HUES6 (cell line): ENCODE measurements around the gene GBA2.

Source experiments
- H3K27ac ChIP-seq: 2 replicates; pipeline ENCODE4 v1.7.0; 2013; ENCODE audit warnings: low read depth, mild to moderate bottlenecking, low read length, inconsistent platforms
- H3K27me3 ChIP-seq: 2 replicates; pipeline ENCODE4 v1.6.1; 2013; ENCODE audit warnings: low read length; ENCODE audit not compliant: control insufficient read depth, insufficient read depth
- H3K36me3 ChIP-seq: 2 replicates; pipeline ENCODE4 v1.6.1; 2013; ENCODE audit warnings: low read length; ENCODE audit not compliant: control insufficient read depth, insufficient read depth
- H3K4me1 ChIP-seq: 2 replicates; pipeline ENCODE4 v1.6.1; 2013; ENCODE audit warnings: low read length; ENCODE audit not compliant: control insufficient read depth, insufficient read depth
- H3K4me3 ChIP-seq: 2 replicates; pipeline ENCODE4 v1.5.1; 2013; ENCODE audit warnings: low read depth, low read length
- H3K9ac ChIP-seq: one replicate; pipeline ENCODE4 v1.6.1; 2013; ENCODE audit warnings: mild to moderate bottlenecking, low read length
- H3K9me3 ChIP-seq: 2 replicates; pipeline ENCODE4 v1.6.1; 2013; ENCODE audit warnings: low read depth, low read length; ENCODE audit not compliant: control insufficient read depth, insufficient read depth

GBA2 gene

GRCh38 chr9:35766997-35767396 is 18.0 kb upstream of the GBA2 start:
- Histone ChIP-seq H3K27me3 (no peaks in the 10 kb centered on the region), H3K9me3 (no peaks in the 10 kb centered on the region), H3K36me3 (no peaks in the 10 kb centered on the region), H3K27ac (no peak overlapping the region), H3K4me3 (no peak overlapping the region), H3K4me1 (no peaks in the 10 kb centered on the region), H3K9ac (no peak overlapping the region)

GRCh38 chr9:35763803-35764202 is 14.8 kb upstream of the GBA2 start:
- no peaks in the 10 kb centered on the region for H3K9me3 ChIP-seq
- no peak overlapping the region for H3K27ac ChIP-seq
- H3K4me1 ChIP-seq = no peaks in the 10 kb centered on the region
- H3K27me3 ChIP-seq = no peaks in the 10 kb centered on the region
- no peak overlapping the region for H3K4me3 ChIP-seq
- H3K9ac ChIP-seq = no peak overlapping the region
- peaks cover 4% of the 10 kb centered on the region; the same call in 1 of the 2 replicates for H3K36me3 ChIP-seq

DNA sequence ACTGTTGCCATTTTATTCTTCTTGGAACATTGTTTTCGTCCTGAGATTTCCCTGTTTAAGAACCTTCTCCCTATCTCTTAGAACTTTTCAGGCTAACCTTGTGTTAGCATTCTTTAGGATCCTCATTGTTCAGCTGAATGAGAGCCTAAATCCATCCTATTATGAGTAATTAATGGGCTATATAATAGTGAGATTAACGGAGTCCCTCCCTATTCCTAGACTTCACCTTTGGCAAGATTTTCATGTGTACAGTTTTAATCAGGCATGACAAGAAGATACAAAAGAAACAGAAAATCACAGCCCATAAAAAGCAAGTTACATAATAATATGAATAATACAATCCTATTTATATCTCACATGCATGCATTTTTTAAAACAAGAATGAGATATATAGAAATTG is 14.2 kb upstream of the GBA2 start:
- Histone ChIP-seq H3K4me1 (no peaks in the 10 kb centered on the region), H3K27me3 (no peaks in the 10 kb centered on the region), H3K9me3 (no peaks in the 10 kb centered on the region), H3K4me3 (no peak overlapping the region), H3K9ac (no peak overlapping the region), H3K36me3 (peaks cover 4% of the 10 kb centered on the region; the same call in 1 of the 2 replicates), H3K27ac (no peak overlapping the region)

DNA sequence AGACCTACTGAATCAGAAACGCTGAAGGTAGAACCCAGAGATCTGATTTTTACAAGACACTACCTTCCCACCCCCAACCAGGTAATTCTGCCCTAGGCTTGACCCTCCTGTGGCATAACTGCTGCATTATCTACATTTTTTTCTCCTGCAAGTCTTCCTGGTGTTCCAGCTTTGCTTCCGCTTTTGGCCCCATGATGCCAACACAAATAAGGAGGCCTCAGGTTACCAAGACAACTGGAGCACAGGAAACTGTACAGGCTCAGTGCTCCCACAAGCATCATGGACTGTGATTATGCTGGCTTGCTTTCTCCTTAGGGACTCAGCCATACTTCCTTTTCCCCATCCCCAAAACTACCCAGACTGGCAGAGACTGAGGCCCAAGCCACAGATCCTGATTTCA is 11.6 kb upstream of the GBA2 start:
- Histone ChIP-seq H3K9ac (no peak overlapping the region), H3K9me3 (no peaks in the 10 kb centered on the region), H3K4me1 (peaks cover 4% of the 10 kb centered on the region; the same call in 1 of the 2 replicates), H3K27ac (no peak overlapping the region), H3K36me3 (peaks cover 4% of the 10 kb centered on the region; the same call in 1 of the 2 replicates), H3K4me3 (no peak overlapping the region), H3K27me3 (no peaks in the 10 kb centered on the region)

DNA sequence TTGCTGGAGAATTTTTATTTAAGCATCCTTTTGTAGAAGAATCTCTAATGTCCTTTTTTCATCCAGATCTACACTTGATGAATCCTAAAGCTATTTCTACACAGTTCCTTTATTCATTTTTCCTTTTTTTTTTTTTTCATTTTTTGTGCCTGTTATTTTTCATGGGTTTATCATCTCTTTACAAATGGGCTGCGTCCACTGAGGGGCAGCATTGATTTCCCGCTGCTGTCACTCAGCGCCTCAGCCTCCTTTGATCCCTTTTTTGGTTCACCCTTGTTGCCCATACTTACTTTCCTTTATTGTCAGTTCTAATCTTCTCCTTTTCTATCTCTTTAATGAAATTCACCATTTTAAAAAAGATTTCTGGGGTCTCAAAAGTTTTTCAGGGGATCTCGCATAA is 10.8 kb upstream of the GBA2 start:
- H3K4me3 ChIP-seq = no peak overlapping the region

GRCh38 chr9:35758475-35759050 is 9.5 kb upstream of the GBA2 start:
- Histone ChIP-seq H3K4me3 (no peak overlapping the region), H3K4me1 (peaks cover 4% of the 10 kb centered on the region; the same call in 1 of the 2 replicates), H3K27ac (no peak overlapping the region), H3K9ac (no peak overlapping the region), H3K9me3 (no peaks in the 10 kb centered on the region), H3K27me3 (no peaks in the 10 kb centered on the region), H3K36me3 (peaks cover 13% of the 10 kb centered on the region)

More for the DNA sequence above, 10.8 kb upstream of the GBA2 start:
- H3K9me3 ChIP-seq = no peaks in the 10 kb centered on the region
- H3K9ac ChIP-seq = no peak overlapping the region
- peaks cover 6% of the 10 kb centered on the region; the same call in 1 of the 2 replicates for H3K36me3 ChIP-seq
- H3K27ac ChIP-seq = no peak overlapping the region
- H3K4me1 ChIP-seq = peaks cover 4% of the 10 kb centered on the region; the same call in 1 of the 2 replicates
- H3K27me3 ChIP-seq = no peaks in the 10 kb centered on the region

GRCh38 chr9:35757892-35758275 is 8.9 kb upstream of the GBA2 start:
- Histone ChIP-seq H3K27me3 (no peaks in the 10 kb centered on the region), H3K9ac (no peak overlapping the region), H3K9me3 (no peaks in the 10 kb centered on the region), H3K27ac (no peak overlapping the region), H3K4me1 (peaks cover 4% of the 10 kb centered on the region; the same call in 1 of the 2 replicates), H3K4me3 (peak overlapping the region; percentile 71), H3K36me3 (peaks cover 20% of the 10 kb centered on the region)

DNA sequence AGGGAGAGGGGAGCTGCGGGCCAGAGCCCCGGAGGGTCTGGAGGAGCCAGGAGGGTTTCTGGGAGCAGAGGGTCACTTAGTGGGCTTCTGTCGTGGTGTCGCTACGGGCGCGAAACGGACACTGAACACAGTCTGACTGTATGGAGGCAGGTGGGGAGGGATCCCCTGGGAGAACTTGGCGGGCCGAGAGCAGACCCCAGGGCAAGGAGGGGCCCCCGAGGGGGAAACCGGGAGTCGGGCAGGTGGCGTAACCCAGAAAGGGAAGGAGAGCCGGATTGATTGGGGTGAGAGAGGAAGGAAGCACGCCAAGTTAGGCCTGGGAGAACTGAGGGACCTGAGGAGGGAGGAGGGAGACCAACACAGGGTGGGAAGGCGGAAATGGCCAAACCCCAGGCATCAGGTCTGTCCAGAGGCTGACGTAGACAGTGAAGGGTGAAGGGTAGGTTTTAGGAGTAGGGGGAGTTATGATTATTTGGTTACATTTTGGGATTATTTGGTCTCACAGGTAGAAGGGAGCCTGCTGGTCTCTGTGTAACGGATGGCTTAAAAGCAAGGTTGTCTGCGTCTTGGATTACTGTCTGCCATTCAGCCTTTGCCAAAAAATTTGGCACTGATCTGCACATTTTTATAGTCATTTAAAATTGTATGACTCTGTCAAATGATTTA is 8.3 kb upstream of the GBA2 start:
- Histone ChIP-seq H3K9me3 (no peaks in the 10 kb centered on the region), H3K27me3 (no peaks in the 10 kb centered on the region), H3K9ac (peak overlapping the region; percentile 76), H3K27ac (peak overlapping the region; percentile 66), H3K36me3 (peaks cover 26% of the 10 kb centered on the region), H3K4me1 (peaks cover 4% of the 10 kb centered on the region; the same call in 1 of the 2 replicates), H3K4me3 (peak overlapping the region; percentile 71)

- peaks cover 34% of the 10 kb centered on the region for H3K36me3 ChIP-seq
- peak overlapping the region; percentile 66 for H3K27ac ChIP-seq
- peak overlapping the region; percentile 76 for H3K9ac ChIP-seq
Observed at GRCh38 chr9:35756275-35757225, 7.5 kb upstream of the GBA2 start.

DNA sequence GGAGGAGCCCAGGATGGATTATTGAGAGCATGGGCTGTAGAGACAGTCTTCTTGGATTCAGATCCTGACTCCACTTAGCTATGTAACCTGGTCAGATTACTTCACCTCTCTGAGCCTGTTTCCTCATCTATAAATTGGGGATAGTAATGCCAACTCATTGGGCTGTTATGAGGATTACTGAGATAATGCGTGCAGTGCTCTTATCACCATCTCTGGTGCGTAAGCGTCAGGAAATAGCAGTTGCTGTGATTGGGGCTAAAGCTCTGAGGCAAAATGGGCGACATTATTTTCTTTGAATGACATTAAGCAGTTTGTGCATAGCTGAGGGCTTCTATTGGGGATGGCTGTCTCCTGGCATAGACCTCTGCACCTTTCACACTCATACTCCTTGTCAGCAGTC is 6.0 kb upstream of the GBA2 start:
- Histone ChIP-seq H3K27me3 (no peaks in the 10 kb centered on the region), H3K4me1 (peaks cover 5% of the 10 kb centered on the region; the same call in 1 of the 2 replicates), H3K9ac (no peak overlapping the region), H3K4me3 (no peak overlapping the region), H3K27ac (no peak overlapping the region), H3K36me3 (peaks cover 40% of the 10 kb centered on the region), H3K9me3 (no peaks in the 10 kb centered on the region)

More at GRCh38 chr9:35756275-35757225, 7.5 kb upstream of the GBA2 start:
- peak overlapping the region; percentile 71 for H3K4me3 ChIP-seq
- H3K27me3 ChIP-seq = no peaks in the 10 kb centered on the region
- peaks cover 4% of the 10 kb centered on the region; the same call in 1 of the 2 replicates for H3K4me1 ChIP-seq
- no peaks in the 10 kb centered on the region for H3K9me3 ChIP-seq
